Renal cortical epithelial cell (primary cell): ENCODE measurements around the gene COX10. TPM values are rescaled to one million over a fixed set of nuclear protein-coding genes. Genes with fewer than 3 reads are reported as not detected.
A peak's percentile ranks its signal among the peaks of the same experiment; 100 is the strongest.

ENCODE experiments used
- DNase-seq: peaks from one replicate; pipeline ENCODE4 v3.0.0-alpha.2; 2011; ENCODE audit warnings: low read depth
- total RNA-seq: library from RNA; depleted of rRNA; stranded (reverse); fragments of >200 nt; gene quantifications from 2 replicates; pipeline ENCODE4 v1.2.3, GENCODE V29; 2014

COX10 gene
- total RNA-seq, 1 donor from 2014 or later = 19.1 TPM

DNA sequence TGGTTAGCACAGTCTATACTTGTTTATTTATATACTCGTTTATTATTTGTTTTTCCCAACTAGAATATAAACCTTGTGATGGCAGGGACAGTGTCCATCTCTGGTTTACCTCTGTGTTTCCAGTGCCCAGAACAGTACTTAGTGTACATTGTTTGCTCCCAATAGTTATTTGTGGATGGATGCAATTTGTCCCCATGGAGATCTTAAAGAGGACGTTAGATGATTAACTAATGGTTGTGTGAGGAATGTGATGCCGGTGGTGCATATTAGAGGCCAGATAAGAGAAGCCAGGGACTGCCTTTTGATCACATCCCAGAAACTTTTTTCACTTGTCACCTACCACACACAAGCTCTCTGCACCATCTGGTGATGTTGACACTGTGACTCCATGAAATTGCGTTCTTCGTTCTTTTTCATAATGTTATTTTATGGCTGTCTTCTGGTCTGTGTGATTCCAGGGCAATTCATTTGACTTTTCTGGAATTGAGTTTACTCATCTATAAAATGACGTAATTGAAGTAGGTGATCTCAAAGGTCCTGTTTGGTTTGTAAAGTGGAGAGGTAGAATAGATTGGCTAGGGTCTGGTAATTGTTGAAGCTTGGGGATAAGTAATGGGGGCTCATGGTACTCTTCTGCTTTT lies 1.2 kb downstream of the COX10 start:
- DNase-seq = peak; percentile 59

DNA sequence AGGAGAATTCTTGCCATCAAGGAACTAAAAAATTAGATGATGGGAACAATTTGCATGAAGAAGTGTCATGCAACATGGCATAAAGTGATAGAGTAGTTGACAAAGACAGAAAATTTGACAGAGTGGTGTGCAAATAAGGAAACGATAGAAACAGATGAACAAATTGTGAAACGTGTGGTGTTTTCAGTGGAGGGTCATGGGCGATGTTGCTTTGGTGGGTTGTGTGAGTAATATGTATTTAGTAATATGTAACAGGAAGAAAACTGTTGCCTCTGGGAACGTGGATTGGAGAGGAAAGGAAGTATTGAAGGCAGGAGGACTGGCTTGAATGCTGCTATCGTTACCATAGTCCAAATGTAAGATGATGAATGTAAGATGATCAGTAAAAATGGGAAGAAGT lies 3.6 kb downstream of the COX10 start:
- no peak for DNase-seq

GRCh38 chr17:14078027-14078426 lies 8.7 kb downstream of the COX10 start:
- no peak for DNase-seq

- DNase-seq = no peak
Observed at GRCh38 chr17:14080847-14081251, 11.5 kb downstream of the COX10 start.

DNA sequence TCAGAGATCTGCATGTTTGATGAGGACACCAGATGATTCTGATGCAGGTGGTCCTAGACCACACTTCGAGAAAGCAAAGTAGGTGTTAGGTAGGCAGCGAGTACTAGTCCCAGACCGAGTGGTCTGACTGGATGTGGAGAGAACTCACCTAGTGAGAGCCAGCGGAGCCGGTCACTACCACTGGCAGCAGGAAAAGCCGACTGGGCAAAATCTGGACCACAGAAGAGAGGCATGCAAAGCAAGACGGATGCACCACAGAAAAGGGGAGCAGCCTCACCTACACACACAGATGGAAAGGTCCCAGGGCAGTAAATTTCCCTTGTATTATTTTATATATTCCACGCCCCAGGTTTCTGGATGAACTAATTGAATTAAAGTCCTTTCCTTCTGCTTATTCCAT lies 13.5 kb downstream of the COX10 start:
- DNase-seq = no peak

DNA sequence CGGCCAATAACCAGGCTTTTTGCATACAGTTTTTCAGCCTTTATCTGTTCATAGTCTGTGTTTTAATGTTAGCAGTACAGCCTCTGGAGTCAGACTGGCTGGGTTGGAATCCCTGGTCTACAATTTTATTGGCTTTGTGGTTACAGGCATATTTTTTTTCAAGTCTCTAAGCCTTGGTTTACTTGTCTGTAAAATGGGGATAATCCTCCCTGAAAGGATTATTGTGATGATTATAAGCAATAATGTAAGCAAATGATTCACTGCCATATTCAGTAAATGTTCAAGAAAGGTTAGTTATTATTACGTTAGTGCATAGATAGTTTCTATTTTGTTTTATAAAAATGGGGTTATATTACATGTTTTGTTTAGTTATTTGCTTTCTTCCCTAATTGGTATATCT lies 15.7 kb downstream of the COX10 start:
- no peak for DNase-seq

GRCh38 chr17:14086189-14086588 lies 16.9 kb downstream of the COX10 start:
- DNase-seq = no peak

DNA sequence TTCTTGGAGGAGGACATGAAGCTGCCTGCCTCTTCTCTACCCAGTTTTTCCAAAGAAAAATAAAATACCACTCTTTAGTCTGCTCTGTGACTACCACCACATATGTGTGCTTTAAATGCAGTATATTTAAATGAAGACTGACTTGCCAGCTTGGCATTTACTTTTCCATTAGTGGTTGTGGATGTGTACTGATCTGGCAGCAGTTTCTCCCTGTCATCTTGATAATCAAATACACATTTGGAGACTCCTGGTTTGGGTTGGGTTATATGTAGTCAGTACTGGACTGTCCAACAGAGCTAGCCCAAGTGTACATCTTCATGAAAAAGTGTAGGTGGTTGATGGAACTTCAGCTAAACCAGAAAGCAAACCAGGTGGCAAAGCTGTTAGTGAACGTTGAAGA lies 19.9 kb downstream of the COX10 start:
- DNase-seq = no peak

DNA sequence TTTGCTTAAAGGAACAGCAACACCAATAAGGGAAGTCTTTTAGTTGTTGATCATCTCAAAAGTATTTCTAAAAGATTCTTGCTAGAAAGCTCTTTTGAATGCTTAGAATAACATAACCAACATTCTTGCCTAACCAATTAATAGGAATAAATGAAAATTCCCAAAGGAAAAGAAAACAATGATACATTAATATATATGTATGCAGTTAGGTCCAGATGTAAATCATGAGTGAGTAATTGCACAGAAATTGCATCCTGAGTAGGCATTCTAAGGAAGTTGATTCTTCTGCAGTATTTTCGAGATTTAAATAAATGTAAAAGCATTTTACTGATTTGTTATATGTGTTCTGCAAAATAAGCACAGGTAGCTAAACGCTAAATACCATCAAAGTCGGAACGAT lies 22.1 kb downstream of the COX10 start:
- DNase-seq = no peak

- DNase-seq = no peak
Observed at GRCh38 chr17:14092808-14093207, 23.5 kb downstream of the COX10 start.

DNA sequence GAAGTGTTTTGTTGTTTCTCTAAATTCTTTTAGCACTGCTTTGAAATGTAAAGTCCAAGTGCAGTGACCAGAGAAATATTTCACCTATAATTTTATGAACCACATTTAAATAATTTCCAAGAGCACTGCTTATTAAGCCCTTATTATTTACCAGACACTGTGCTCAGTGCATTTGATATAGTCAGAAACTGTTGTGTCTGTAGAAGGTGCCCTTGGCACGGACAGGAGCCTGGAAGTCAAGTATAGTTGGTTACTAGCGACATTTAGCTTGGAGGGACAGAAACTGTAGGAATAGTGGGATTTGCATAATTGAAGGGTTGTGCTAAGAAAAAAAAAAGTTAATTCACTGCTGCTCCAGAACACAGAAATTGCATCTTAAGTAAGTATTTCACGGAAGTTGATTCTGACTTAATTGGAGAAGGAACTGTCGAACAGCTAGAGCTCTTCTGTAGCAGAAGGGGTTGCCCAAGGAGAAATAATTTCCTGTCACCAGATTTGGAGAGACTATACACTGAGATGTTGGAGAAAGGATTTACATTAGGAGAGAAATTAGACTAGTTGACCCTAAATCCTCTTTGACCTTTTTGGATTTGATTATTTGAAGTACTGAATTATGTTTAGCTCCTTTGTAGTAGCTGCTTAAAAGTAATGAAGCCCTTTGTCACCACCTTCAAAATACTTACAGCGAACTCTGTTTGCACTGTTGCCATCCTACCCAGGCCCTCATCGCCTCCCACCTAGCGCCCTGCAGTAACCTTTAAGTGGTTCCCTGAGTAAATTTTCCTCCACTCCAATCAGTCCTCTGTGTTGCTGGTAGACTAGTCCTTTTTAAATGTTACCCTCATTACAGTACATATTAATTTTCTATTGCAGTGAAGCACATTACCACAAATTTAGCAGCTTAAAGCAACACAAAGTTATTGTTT lies 25.6 kb downstream of the COX10 start:
- DNase-seq = no peak

DNA sequence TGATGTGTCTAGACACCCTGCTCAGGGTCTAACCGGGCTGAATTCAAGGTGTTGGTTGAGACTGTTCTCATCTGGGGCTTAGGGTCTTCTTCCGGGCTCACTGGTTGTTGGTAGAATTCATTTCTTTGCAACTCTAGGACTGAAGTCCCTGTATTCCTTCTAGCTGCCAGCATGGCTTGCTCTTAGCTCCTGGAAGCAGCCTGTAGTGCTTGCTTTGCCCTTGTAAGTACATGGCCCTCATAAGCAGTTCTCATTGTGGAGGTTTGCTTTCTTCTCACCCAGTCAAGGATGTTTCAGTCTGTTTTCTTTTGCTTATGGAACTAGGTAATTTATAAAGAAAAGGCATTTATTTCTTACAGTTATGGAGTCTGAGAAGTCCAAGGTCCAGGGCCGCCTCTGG lies 26.3 kb downstream of the COX10 start:
- no peak for DNase-seq

DNA sequence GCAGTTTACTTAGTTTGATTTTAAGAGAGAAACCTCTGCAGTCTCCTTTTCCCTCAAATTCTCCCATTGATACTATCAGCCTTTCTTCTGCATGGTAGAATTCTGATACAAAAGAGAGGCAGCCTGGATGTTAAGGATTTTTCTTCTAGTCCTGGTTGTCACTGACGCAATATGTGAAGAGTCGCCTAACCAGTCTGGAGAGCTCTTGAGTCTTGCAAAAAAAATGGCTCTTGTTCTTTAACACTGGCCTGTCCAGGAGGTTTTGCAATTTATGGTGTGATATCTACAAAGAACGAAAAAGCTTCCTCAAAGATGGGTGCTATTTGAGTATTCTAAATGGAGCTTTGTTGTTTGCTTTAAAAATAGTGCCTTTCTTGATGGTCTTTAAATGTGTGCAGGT lies 28.9 kb downstream of the COX10 start:
- no peak for DNase-seq

GRCh38 chr17:14101976-14102375 lies 32.7 kb downstream of the COX10 start:
- DNase-seq = no peak

- no peak for DNase-seq
Observed at GRCh38 chr17:14103836-14104235, 34.5 kb downstream of the COX10 start.

DNA sequence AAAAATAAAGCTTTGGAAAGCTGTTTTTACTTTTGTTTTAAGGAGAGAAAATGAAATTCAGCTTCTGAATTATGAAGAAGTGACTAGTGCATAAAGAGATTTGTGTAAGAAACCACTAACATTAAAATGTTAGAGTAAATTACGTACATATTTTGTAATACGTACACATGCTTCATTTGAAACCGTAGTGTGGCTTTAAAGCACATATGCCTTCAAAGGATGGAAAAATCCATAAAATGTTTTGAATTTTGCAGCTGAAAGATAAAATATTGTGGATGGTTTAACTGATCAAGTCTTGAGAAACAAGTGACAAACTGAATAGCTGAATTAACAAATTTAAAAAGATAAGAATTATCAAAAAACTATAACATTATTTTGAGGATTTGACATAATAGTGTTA lies 35.4 kb downstream of the COX10 start:
- DNase-seq = no peak

- no peak for DNase-seq
Observed at GRCh38 chr17:14107889-14108288, 38.6 kb downstream of the COX10 start.

DNA sequence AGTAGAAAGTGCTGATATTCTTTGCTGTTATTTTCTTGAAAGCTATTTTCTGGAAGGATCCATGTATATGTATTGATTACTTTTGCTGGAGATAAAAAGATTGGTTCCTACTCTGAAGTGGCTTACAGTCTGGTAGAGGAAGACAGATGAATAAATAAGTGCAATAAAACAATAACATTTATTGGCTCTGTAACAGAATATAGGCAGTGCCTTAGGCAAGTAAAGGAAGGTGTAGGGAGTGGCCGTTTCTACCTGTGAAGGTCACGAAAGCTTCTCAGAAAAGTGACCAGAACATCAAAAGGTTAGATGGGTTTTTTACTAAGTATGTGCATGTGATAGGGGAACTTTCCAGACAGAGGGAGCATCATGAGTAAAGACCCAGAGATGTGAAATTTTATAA lies 43.1 kb downstream of the COX10 start:
- no peak for DNase-seq

DNA sequence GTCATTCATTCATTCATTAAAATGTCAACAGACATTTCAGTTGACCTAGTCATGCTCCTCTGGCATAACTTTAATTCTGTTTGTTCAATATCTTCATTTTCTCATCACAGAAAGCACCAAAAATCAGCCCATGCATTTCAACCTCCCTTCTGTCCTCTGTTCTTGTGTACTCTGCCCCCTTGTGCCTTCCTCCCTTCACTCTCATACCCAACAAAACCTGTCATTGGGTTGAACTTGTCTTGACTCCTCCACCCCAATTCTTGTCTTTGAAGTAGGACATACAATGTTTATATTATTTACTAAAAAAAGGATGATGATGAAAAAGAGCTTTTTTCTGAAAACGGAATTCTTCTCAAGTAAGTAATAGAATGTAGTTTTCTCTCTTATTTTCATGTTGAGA lies 43.8 kb downstream of the COX10 start:
- DNase-seq = no peak

GRCh38 chr17:14116263-14117024 lies 47.1 kb downstream of the COX10 start:
- no peak for DNase-seq

DNA sequence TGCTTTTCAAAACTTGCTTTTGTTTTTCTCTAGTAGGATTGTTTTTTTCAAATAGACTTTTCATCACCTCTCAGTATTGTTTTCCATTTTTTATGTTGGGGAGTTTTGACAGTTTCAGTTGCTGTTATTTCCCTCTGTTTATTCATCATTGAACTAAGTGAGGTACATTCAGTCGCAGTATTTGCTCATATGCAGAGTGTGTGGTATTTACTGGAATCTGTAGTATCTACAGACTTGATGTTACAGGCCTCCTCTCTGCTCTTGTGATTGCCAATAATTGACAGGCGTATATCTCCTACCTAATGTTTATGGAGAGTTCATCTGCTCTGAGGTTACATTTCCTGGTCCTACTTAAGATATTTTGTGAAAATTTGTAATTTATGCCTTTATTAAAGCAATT lies 49.6 kb downstream of the COX10 start:
- no peak for DNase-seq

- no peak for DNase-seq
Observed at GRCh38 chr17:14119546-14119945, 50.2 kb downstream of the COX10 start.

DNA sequence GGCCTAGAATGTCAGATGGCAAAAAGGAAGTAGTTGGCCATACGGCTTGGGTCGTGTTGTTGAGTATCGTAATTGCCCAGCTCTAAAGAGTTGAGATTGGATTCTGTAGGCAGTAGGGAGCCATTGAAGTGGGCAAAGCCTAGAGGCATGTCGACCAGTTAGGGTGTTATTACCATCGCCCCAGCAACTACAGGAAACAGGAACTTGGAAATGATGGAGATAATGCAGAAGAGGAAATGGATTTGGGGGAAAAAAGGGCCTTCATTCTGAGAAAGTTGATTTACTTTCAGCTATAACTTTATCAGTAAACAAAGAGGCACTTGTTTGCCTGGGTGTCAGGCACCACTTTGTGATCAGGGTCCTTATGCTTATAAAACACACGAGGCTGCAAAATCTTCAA lies 52.6 kb downstream of the COX10 start:
- DNase-seq = no peak
